Right atrium auricular region (tissue), 2 donors: ENCODE data around the gene PXMP4. TPM values are rescaled to one million over a fixed set of nuclear protein-coding genes. Genes with fewer than 3 reads are reported as not detected.
A peak's percentile ranks its signal among the peaks of the same experiment; 100 is the strongest.

Experiments used
- DNase-seq: peaks from one replicate; pipeline ENCODE4 v3.0.0-alpha.2; 2019; ENCODE audit warnings: low spot score
- H3K27ac ChIP-seq, 2 donors: fragments of 200-600 bp; sonication (generic); 1 replicate in 1 of 2; 2 replicates in 1 of 2; pipeline ENCODE4 v1.5.1; 2016 to 2019
- H3K27me3 ChIP-seq, 2 donors: fragments of 200-600 bp; sonication (generic); one replicate each; pipeline versions ENCODE4 v1.5.1 to v1.6.0; 2017 to 2019
- H3K36me3 ChIP-seq: fragments of 200-600 bp; sonication (generic); one replicate; pipeline ENCODE4 v1.5.1; 2016
- H3K4me1 ChIP-seq, 2 donors: fragments of 200-600 bp; sonication (generic); one replicate each; pipeline versions ENCODE4 v1.5.1 to v1.6.0; 2017 to 2019
- H3K4me3 ChIP-seq, 2 donors: fragments of 200-600 bp; sonication (generic); 1 replicate in 1 of 2; 2 replicates in 1 of 2; pipeline ENCODE4 v1.5.1; 2017 to 2019; ENCODE audit warnings: mild to moderate bottlenecking in 1 of 2, moderate library complexity in 1 of 2
- H3K9me3 ChIP-seq, 2 donors: fragments of 200-600 bp; sonication (generic); one replicate each; pipeline ENCODE4 v1.5.1; 2019
- total RNA-seq, 2 donors: library from RNA; depleted of rRNA; stranded (reverse); fragments of >200 nt; gene quantifications; one replicate each; pipeline ENCODE4 v1.1.0, GENCODE V29; 2016
- TF ChIP-seq, protein P1 (sequence below), 2 donors: fragments of 200-600 bp; sonication (generic); IDR thresholded peaks; one replicate each; pipeline ENCODE4 v1.5.1; 2019; ENCODE audit warnings: antibody characterized with exemption in 2 of 2

Gene PXMP4
- total RNA-seq, 2 donors from 2014 or later = 4.5 to 9.8 TPM

DNA sequence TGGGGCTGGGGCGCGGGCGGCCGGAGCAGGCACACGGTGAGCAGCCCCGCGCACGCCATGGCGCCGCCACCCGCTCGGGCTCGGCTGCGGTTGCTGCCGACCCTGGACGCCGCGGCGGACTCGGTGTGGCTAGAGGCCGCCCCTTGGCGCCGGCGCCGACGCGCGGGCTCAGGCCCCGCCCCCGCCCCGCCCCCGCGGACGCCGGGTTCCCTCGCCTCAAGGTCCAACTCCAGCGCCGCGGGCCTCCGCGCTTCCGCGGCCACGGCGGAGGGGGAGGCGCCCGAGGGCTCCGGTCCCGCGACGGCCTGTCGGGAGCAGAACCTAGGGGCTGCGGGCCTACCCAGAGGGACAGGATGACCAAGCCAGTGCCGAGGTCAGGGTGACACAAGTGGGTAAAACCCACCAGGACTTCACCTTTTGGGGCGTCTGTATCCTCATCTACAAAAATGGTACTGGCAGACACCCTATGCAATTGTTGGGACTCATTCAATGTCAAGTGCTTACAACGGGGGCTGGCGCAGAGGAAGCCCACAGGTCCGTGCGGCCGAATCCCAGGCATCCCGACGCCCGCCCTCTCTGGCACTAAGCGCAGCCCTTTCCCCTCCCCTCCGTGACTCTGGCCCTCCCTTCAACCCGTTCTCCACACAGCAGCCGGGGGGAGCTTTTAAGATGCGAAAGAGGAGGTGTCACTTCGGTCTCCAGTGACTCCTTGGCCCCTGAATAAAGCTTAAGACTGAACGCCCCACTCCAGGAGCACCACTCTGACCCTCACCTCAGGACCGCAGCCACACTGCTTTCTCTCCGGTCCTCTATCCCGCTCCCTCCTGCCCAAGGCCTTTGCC, 45.6 kb downstream of the PXMP4 start, which contains the start of gene NECAB3:
TSS of gene NECAB3 (minus strand) at position 135 of the 842 bp plus-strand sequence. CDS start at position 59, 76 bp downstream.
- H3K27ac ChIP-seq = peak within 1 kb of the TSS; percentile 89 to 94
- H3K4me3 ChIP-seq = peak within 1 kb of the TSS; percentile 73 to 81
- H3K27me3 ChIP-seq = no peaks in the 10 kb centered on the region
- TF ChIP-seq, protein P1, sequence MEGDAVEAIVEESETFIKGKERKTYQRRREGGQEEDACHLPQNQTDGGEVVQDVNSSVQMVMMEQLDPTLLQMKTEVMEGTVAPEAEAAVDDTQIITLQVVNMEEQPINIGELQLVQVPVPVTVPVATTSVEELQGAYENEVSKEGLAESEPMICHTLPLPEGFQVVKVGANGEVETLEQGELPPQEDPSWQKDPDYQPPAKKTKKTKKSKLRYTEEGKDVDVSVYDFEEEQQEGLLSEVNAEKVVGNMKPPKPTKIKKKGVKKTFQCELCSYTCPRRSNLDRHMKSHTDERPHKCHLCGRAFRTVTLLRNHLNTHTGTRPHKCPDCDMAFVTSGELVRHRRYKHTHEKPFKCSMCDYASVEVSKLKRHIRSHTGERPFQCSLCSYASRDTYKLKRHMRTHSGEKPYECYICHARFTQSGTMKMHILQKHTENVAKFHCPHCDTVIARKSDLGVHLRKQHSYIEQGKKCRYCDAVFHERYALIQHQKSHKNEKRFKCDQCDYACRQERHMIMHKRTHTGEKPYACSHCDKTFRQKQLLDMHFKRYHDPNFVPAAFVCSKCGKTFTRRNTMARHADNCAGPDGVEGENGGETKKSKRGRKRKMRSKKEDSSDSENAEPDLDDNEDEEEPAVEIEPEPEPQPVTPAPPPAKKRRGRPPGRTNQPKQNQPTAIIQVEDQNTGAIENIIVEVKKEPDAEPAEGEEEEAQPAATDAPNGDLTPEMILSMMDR (IDR thresholded peaks at IDR 0.05) = no peak
- peaks cover 17% of the 10 kb centered on the region for H3K36me3 ChIP-seq
- DNase-seq = peak; percentile 85
- no peaks in the 10 kb centered on the region for H3K9me3 ChIP-seq
- H3K4me1 ChIP-seq = peaks cover 0 to 47% of the 10 kb centered on the region in 2 donors

DNA sequence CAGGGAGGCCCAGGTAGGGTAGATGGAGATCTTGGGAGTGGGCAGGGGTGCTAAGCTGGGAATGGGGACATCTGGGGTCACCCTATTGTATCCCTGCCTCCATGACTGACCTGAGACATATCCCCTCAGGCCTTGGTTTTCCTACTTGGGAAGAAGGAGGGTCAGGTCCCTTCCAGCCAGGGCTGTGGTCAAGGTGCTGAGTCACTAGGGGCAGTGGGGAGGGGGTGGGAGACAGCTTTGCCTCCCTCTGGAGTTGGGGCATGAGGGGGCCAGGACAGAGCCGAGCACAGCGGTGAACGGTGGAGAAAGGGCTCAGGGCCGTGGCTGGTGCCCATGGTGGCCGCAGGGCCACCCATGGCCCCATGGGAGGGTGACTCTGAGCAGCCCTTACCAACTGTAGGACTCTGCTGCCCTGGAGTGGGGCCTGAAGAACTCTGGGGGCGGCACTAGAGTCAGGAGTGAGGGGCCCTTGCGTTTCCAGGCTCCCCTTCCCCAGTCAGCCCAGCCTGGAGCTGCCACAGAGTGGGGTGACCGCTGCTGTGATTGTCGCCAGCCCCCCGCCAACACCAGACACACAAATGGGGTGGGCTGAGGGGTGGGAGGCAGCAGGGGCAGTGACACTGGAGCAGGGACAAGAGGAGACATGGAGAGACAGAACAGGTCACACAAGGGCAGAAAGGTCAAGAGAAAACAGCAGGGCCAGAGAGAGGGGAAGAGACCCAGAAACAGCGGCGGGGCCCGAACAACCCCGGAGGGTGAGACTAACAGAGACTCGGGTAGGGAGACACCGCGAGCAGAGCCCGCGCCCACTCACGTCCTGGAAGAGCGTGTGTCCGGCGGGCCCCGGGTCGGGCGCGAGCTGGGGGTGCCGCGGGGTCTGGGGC, 46.5 kb downstream of the PXMP4 start:
- no peak for DNase-seq
- peak overlapping the region; percentile 89 to 94 for H3K27ac ChIP-seq
- TF ChIP-seq, protein P1 (IDR thresholded peaks at IDR 0.05) = no peak
- H3K27me3 ChIP-seq = no peaks in the 10 kb centered on the region
- peak overlapping the region; percentile 73 to 81 for H3K4me3 ChIP-seq
- H3K9me3 ChIP-seq = no peaks in the 10 kb centered on the region
- peaks cover 0 to 48% of the 10 kb centered on the region in 2 donors for H3K4me1 ChIP-seq
- peaks cover 17% of the 10 kb centered on the region for H3K36me3 ChIP-seq

DNA sequence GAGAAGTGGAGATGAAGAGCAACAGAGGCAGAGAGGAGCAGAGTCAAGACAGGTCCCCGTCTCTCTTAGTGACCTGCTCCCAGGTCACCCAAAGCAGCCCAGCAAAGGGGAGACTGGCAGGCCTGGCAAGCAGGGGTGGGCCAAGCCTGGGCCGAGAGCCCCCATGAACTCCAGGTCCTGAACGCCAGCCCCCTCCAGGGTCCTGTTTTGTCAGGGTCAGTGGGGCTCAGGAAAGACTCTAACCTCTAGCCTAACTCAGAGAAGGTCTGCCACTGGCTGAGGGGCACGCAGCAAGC, 47.0 kb downstream of the PXMP4 start:
- peaks cover 0 to 54% of the 10 kb centered on the region in 2 donors for H3K4me1 ChIP-seq
- H3K4me3 ChIP-seq = peak overlapping the region; percentile 73 to 81
- TF ChIP-seq, protein P1 (IDR thresholded peaks at IDR 0.05) = no peak
- DNase-seq = no peak
- H3K27me3 ChIP-seq = no peaks in the 10 kb centered on the region
- peaks cover 17% of the 10 kb centered on the region for H3K36me3 ChIP-seq
- H3K27ac ChIP-seq = peak overlapping the region; percentile 89 to 94
- H3K9me3 ChIP-seq = no peaks in the 10 kb centered on the region

DNA sequence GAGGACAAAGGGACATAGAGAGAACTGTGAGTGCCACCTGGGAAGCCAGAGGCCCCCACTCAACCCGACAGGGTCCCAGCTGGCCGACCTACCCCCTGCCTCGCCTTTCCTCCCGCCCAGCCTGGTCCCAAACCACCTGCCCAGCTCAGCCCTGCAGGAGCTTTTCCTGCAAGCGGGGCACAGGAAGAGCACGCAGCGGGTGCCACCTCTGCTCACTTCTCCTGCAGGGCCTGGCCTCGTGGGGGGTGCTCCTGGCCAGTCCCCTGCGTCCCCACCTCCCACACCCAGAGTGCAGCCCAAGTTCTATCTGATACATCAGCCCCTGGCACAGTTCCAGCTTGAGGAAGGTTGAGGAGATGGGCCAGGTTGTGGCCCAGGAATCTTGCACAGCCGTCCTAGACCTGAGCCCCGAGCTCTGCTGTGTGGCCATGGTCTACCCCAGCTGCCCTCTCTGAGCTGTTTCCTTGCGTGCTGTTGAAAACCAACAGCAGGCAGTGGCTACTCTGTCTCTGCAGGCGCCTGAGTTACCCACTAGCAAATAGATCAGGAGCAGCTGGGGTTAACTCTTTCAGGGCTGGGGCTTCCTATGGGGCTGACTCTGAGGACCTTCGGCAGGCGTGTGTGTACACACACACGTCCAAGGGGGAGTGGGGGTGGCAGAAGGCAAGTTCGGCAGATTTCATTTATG, 47.5 kb downstream of the PXMP4 start:
- Histone ChIP-seq H3K4me3 (peak overlapping the region; percentile 73 to 81), H3K4me1 (peaks cover 0 to 59% of the 10 kb centered on the region in 2 donors), H3K27me3 (no peaks in the 10 kb centered on the region), H3K9me3 (no peaks in the 10 kb centered on the region), H3K36me3 (peaks cover 17% of the 10 kb centered on the region), H3K27ac (peak overlapping the region; percentile 89 to 94)
- no peak for DNase-seq
- TF ChIP-seq, protein P1 (IDR thresholded peaks at IDR 0.05) = no peak

DNA sequence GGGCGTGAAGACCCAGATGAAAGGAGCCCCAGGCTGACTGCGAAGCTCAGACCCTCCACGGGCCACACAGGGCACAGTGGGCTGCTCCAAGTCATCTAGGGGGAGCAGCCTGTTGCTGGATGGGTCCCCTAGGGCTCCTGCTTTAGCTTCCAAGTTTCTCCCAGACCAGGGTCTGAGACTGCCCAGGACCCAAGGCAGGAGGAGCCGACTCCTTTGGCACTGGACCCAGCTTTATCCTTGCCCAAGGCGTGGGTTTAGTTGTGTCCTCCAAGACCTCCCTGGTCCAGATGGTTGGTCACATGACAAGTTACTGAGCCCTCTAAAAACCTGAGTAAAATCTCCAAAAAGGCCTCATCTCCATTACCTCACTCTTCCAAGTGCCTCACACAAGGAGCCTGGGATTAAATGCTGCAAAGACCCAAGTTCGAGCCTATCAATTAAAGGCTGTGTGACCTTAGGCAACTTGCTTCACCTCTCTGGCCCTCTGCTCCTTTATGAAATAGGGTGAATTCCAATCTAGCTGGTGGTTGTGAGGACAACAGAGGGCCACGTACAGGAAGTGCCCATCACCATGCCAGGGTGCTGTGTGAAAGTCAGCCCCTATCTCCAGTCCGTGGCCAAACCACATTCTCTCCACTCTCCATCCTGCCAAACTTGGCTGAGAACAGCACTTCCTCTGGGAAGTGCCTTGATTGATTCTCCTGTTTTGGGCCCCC, 48.4 kb downstream of the PXMP4 start:
- Histone ChIP-seq H3K9me3 (no peaks in the 10 kb centered on the region), H3K36me3 (peaks cover 17% of the 10 kb centered on the region), H3K4me3 (no peak overlapping the region), H3K27ac (no peak overlapping the region), H3K4me1 (peaks cover 0 to 66% of the 10 kb centered on the region in 2 donors), H3K27me3 (no peaks in the 10 kb centered on the region)
- TF ChIP-seq, protein P1 (IDR thresholded peaks at IDR 0.05) = no peak
- DNase-seq = no peak
